NCI-H1694 treated with DMSO at 0.1 percent for 48 hours (cell line): ENCODE data around the gene FAM53B.
"Not testable (repeated sequence)": the region's sequence is repeated elsewhere in the genome, so short reads cannot be mapped to it uniquely, and the experiment has no call there.

Experiments
- DNase-seq: peaks from one replicate; lab custom pipeline; 2025; lab: John Stamatoyannopoulos, UW

FAM53B gene, protein sequence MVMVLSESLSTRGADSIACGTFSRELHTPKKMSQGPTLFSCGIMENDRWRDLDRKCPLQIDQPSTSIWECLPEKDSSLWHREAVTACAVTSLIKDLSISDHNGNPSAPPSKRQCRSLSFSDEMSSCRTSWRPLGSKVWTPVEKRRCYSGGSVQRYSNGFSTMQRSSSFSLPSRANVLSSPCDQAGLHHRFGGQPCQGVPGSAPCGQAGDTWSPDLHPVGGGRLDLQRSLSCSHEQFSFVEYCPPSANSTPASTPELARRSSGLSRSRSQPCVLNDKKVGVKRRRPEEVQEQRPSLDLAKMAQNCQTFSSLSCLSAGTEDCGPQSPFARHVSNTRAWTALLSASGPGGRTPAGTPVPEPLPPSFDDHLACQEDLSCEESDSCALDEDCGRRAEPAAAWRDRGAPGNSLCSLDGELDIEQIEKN

DNA sequence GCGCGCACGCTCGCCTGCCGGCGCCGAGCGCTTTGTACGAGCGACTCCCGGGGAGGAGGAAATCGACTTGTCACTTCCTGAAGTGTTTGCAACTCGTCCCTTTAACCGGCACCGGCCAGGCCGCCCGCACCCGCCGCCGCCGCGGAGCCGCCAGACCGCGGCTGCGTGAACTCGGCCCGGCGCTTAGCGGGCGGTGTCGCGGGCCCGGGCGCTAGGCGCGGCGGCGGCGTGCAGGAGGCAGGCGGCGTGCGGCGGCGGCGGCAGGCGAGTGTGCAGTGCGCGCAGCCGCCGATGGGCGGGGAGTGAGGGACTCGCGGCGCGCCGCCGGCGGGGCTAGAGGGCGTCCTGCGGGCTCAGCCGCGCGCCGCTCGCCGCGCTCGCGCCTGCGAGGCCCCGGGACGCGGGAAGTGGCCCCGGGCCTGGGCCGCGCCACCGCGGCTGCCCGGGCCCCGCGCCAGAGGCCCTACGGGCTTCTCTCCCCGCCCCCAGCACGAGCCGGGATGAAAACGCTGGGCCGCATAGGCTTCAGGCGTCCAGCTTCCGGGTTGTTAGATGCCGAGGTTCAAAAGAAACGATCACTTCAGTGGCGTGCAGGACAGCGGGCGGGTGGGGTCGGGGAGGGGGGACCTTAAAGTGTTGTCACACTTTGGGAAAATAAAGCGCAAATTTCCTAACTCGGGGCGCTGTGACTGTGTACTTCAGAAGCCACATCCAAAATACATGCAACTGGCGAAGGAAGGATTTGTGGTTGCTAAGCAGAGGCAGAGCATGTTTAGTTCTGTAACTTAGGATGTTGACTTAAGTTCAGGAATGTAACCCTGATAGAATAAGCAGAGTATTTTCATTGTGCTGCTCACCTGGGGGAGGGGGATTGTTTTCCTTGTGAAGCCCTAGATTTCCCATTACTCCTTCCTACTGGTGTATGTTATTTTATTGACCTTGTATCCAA, at the start of gene FAM53B:
FAM53B (minus strand) TSS at position 277 of the 949 bp plus-strand sequence. CDS start 37,665 bp downstream, outside the sequence.
- peak; percentile 12 for DNase-seq

DNA sequence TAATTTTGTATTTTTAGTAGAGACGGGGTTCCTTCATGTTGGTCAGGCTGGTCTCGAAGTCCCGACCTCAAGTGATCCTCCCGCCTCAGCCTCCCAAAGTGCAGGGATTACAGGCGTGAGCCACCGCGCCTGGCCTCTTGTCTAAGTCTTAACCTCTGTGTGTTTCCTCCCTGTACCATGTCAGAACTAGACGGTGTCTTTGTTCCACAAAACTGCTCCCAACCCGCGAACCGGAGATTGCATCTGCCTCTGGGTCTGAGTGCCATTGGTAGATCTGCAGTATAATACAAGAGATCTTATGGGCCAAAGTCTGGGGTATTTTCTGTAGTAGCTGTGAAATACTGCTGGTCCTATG, 48.8 kb upstream of the FAM53B start:
- no peak for DNase-seq

DNA sequence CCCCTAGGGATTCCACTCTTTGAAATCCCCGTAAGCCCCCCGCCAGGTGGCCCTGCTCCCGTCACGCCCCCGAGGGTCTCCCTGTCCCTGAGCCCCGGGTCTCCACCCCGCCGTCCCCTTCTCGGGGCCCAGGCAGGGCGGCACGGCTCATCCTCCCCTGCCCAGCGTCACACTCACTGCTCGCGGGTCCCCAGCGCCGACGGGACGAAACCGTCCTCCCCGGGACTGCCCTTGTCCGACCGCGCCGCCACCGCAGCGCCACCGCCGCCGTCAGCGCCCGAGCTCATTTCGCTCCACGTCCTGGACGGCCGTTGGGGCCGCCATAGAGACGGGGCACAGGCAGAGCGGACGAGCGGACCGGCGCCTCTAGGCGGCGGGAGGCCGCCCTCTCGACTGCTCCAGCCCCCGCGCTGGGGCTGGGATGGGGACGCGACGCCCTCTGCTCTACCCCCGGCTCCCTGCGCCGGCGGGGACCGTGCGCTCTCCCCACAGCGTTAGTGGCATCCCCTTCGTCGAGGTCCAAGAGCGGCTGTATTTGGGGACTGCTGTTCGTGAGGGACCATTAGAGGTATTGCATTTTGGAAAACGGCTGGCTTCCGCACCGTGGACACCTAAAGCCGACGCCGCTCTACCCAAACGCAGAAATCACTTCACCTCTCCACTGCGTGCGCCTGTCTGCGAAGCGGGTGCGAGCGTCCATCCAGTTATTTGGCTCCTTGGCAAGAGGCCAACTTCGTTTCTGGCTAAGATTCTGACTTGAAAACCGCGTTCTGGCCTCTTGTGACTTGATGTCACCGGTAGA, 47.6 kb upstream of the FAM53B start, which contains the start of gene EEF1AKMT2:
EEF1AKMT2 (minus strand) TSS at position 341 of the 802 bp plus-strand sequence; CDS start at position 287, 54 bp downstream.
- peak; percentile 40 for DNase-seq

DNA sequence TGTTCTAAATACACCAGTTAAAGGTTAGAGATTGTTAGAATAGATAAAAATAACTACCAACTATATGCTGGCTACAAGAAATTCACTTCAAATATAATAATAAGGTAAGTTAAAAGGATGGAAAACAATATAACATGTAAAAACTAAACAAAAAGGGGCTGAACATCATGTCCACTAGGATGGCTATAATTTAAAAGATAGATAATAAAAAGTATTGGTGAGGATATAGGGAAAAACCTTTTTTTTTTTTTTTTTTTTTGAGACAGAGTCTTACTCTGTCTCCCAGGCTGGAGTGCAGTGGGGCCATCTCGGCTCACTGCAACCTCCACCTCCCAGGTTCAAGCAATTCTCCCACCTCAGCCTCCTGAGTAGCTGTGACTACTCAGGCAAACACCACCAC, 38.7 kb upstream of the FAM53B start:
- DNase-seq = not testable (repeated sequence)

DNA sequence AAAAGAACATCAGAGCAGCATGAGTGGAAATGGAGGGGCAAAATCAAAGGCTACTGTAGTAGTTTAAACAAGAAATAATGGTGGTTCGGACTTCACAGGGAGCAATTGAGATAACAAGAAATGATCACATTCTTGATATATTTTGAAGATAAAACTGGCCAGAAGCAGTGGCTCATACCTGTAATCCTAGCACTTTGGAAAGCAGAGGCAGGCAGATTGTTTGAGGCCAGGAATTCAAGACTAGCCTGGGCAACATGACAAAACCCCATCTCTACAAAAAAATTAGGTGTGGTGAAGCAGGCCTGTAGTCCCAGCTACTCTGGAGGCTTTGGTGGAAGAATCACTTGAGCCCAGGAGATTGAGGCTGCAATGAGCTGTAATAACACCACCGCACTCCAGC, 24.6 kb upstream of the FAM53B start:
- DNase-seq = no peak

DNA sequence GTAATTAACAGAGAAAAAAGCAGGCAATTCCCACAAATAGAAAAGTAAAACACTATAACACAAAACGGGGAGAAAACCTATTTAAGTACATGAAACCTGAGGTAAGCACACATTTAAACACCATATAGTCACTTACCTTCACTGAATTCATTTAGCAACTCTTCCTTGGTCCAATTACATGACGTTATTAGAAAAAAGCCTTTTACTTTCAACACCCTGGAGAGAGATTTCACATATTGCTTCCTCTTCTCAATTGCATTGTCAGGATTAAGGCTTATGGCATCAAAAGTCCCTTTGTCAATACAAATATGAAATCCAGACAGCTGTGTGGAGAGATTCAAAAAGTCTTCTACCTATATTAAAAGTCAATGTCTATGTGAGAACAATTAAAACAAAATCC, 21.1 kb upstream of the FAM53B start:
- no peak for DNase-seq

DNA sequence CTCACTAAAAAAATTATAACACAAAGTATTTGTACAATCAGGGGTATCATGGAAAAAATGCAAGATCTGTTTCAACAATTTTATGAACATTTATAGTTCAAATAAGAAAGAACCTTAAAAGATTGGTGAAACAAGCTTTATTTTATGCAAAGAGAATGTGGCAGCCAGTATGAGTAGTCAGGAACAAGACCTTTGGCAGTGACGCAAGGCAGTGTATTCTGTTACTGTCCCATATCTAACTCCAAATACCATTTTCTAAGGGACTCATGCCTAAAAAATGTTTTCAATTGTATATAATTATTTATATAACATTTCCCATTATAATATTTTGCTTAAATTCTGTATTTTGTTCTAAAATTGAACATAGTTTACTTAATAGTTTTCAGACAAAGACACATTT, 19.1 kb upstream of the FAM53B start:
- no peak for DNase-seq

DNA sequence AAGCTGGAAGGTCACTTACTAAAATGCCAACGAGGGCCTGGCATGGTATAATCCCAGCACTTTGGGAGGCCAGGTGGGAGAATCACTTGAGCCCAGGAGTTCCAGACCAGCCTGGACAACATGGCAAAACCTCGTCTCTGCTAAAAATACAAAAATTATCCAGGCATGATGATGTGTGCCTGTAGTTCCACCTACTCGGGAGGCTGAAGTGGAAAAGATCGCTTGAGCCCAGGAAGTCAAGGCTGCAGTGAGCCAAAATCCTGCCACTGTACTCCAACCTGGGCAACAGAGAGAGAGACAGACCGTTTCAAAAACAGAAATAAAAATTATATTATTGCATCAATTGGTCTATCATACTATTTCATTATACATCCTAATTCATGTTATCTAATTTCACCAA, 18.1 kb upstream of the FAM53B start:
- DNase-seq = no peak

DNA sequence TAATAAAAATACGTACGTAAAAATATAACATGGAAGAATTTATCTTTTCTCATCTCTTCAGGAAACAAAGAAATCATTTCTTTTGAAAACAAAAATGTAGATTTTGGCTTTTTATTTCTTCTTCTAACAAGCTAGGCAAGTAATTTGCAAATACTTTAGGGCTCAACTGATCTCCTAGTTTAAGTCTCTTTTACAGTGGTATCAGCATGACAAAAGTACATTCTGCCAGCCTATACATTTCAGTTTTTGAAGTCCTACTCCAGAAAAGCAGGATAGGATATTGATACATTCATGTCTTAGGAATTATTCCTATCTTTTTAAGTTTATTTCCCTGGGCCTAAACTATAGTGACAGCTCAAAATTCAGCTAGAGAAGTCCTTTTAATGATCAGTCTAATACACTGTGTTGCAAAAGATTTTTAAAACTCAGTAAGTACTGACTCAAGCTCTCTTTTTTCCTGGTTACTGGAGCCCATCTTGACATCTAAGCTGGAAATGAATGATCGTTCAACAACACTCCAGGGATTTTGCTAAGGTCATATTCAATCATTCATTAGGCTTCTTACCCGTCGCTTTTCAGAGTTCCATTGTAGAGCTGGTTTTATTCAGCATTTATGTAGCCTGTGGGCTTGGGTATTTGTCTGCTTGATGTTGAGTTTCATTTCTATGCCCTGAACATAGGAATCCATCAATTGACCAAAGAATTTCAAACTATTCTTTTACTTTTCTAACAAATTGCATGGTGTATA, 12.2 kb upstream of the FAM53B start:
- no peak for DNase-seq

DNA sequence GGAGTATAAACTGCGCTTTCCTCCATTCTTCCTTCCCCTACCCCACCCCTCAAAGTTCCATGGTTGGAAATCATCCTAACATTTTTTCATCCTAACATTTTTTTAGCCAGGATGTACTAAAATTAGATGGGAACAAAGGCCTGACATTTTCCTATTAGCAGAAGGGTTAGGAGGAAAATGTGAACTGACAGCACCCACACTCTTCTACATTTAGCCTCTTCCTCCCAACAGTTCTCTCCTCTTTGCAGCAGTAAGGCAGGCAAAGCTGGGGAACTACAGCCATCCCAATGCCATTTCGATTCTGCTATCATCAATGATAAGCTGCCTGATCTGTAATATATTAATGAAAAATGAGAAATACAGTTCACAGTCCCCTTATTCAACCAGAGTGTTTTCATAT, 11.4 kb upstream of the FAM53B start:
- no peak for DNase-seq

DNA sequence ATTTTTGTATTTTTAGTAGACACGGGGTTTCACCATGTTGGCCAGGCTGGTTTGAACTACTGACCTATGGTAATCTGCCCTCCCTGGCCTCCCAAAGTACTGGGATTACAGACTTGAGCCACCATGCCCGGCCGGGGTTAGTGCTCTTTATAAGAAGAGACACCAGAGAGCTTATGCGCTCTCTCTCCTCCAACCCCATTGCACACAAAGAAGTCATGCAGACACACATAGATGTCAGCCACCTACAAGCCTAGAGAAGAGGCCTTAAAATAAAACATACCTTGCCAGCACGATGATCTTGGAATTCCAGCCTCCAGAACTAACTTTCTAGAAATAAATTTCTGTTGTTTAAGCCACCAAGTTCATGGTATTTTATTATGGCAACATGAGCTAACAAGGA, 10.0 kb upstream of the FAM53B start:
- DNase-seq = no peak

DNA sequence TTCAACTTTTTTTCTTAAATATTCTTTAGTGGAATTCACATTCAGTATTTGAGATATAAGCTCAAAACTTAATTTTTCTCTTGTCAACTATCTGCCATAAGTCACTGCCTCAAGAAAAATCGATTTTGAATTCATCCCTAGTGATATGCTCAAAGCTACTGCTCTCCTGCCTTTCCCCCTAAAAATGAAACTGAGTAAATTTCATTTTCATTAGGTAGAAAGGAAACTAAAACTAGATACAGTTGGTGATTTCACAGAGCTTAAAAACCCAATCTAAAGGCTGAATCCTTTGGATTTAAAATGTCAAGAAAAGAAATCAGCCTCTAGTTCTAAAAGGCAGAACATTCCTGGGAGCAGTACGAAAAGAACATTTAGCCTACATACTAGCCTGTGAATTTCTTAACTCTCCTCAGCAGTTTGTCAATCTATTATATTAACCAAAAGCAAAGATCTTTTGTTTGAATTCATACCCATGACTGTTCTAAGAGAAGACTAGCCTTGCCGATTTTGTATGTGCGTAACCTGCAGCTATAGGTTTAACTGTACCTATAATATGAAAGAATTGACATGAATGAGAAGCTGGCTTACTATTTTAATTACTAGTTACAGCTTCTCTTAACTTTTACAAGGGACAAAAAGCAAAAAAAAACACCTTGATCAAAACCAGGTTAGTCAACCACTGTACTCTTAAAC, 4.9 kb upstream of the FAM53B start:
- no peak for DNase-seq

DNA sequence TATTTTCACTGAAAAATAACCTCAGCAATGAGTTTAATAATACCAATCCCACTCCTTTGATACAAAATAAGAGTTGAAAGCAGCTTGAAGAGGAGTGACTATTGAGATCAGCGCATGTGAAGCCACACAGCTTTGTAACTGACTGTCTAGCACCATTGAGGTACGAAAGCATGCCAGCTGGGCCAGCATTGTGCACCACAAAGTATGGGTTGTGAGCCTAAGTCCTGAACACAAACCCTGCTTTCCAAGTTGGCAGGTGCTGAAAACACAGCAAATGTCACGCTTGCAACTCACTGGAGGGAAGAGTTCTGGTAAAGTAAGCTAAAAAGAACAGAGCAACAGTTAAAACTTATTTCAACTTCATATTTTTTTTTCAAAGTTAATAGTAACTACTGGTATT, 4.0 kb upstream of the FAM53B start:
- DNase-seq = no peak

DNA sequence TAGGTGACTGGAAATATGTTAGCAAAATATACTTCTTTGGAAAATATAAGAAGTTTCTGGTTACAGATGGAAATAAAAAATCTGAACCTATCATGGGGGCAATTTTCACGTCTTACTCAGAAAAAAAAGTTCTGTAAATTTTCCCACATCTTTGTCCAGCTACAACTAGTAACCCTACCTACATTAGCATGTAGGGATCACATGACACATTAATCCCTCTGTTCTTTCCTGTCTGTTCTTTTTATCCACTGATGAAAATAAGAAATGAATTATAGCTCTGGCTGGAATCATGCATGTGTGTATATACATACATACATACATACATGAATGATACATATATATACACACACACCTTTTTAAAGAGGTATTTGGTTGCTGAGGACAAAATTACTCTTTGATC, 3.6 kb upstream of the FAM53B start:
- DNase-seq = no peak

DNA sequence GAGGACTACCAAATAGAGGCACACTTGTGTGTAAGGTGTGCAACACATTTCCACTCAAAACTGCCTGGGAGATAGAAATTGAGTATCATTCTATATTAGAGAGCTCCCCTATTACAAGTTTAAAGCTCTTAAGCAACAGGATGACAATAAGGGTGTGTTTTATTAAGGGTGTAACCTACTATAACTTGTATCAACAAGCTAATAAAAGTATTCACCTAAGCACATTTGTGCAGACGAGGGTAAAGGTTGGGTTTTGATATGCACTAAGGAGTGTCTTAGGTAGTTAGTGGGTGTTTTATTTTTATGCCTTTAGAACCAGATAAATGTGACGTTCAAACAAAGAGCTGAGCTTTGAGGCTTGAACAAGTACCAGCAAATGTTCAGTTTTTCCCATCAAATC, 2.8 kb upstream of the FAM53B start:
- no peak for DNase-seq

DNA sequence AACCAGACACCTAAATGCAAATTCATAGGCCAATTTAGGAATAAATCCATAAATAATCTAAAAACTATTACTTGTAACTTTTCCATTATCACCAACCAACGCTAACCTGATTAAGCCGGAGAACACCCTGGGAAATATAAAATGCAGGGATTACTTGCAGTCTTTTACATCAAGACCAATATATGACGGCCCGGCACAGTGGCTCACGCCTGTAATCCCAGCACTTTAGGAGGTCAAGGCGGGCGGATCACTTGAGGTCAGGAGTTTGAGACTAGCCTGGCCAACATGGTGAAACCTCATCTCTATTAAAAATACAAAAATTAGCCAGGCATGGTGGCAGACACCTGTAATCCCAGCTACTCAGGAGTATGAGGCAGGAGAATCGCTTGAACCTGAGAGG, 2.3 kb upstream of the FAM53B start:
- not testable (repeated sequence) for DNase-seq

DNA sequence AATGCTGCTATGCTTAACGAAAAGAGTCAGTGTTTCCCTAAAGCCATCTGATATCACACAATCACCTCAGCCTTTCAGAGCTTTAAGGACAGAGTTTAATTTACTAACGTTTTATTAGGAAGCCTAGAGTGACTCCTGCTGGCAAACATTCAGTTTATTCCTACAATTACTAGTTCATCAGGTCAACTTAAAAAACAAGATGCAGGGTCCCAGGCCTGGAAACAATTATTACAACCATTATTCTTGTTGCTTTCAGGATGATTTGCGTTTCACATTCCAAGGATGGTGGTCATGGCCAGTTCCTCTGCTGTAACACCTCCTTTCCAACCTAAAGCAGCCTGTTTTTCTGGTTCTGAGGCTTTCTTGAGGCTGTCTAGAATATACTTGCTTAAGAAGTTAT, 1.5 kb upstream of the FAM53B start:
- peak; percentile 11 for DNase-seq

DNA sequence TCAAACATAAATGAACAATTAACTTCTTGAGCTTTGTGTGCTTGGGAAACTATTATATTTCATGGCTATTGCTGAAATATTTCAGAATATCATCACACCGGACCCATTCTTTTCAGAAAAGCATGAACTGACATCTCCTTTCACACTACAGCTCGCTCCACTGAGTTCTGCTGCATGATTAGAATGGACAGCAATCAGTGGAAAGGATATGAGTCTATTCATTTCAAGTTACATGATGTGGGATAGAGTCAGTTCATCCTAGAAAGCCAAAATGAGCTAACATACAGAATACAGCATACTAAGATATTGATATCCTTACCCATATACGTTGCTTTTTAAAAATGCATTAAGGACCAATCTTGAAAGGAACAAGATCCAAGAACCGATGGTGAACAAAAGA, 1.1 kb upstream of the FAM53B start:
- no peak for DNase-seq

DNA sequence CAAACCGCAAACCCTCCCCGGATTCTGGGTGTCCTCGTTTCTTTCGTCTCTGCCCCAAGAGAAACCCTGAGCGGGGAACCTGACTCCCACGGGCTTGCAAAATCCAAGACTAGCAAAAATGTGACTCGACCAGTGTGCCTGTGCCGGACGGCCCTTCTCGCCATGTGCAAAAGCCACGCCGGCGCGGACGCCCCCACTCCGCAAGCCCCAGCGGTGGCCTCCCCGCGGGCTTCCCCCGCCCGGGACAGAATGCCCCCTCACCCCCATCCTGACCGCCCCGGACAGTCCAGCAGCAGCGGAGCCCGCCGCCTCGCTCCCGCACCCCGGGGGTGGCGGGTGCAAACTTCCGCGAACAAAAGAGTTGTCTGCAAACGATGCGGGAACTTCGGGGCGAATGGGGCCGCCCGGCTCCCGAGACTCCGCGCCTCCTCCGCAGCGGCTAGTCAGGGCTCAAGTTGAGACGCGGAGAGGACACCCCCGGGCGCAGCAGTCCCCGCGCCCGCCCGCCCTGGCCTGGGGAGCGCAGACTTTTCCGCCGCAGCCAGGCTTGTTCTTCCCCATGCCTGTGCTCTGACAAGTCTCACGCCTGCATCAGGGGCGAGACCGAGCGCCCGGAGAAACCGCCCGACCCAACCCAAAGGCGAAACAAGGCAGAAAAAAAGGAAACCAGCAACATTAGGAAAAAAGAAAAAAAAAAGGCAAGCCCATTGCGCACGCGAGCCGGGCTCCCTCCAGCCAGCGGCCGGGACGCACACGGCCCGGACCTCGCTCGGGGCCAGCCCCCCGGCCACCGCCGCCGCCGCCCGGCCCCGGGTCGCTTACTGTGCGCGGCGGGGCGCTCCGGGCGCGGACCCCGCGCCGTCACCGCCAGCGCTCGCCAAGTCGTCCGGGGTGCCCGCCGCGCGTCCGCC, 732 bp downstream of the FAM53B start:
- no peak for DNase-seq
